Keratinocyte (primary cell): ENCODE results near the gene TMEM135. TPM values are rescaled to one million over a fixed set of nuclear protein-coding genes. Genes with fewer than 3 reads are reported as not detected.

Experiments used
- DNase-seq: peaks from one replicate; pipeline ENCODE4 v3.0.0-alpha.2; 2011; ENCODE audit warnings: low read depth, missing footprints, low spot score
- FAIRE-seq: peaks from 2 replicates; lab custom pipeline; 2011; peaks lifted over from hg19 to GRCh38; lab: Jason Lieb, UNC
- H2AFZ ChIP-seq: 2 replicates; pipeline ENCODE4 v1.6.0; 2012; ENCODE audit warnings: low read length, control low read depth, inconsistent platforms; ENCODE audit not compliant: control insufficient read depth
- H3K27ac ChIP-seq: 2 replicates; pipeline ENCODE4 v1.5.1; 2011; ENCODE audit warnings: low read length; ENCODE audit not compliant: control insufficient read depth, insufficient read depth
- H3K27me3 ChIP-seq: 3 replicates; pipeline ENCODE4 v1.6.0; 2011; ENCODE audit warnings: low read length; ENCODE audit not compliant: control insufficient read depth, insufficient read depth; ENCODE audit errors: extremely low read depth
- H3K36me3 ChIP-seq, 2 experiments: 2 replicates in 1 of 2; 3 replicates in 1 of 2; pipeline ENCODE4 v1.5.1; 2011; ENCODE audit warnings: low read length in 2 of 2, mild to moderate bottlenecking in 1 of 2; ENCODE audit not compliant: control insufficient read depth in 2 of 2, insufficient read depth in 2 of 2; ENCODE audit errors: extremely low read depth in 1 of 2
- H3K4me1 ChIP-seq: 3 replicates; pipeline ENCODE4 v1.5.1; 2011; ENCODE audit warnings: low read length; ENCODE audit not compliant: control insufficient read depth, insufficient read depth; ENCODE audit errors: extremely low read depth
- H3K4me2 ChIP-seq: 3 replicates; pipeline ENCODE4 v1.6.0; 2011; ENCODE audit warnings: low read depth, low read length; ENCODE audit not compliant: control insufficient read depth, insufficient read depth; ENCODE audit errors: extremely low read depth
- H3K4me3 ChIP-seq, 3 experiments: fragments of 200-600 bp in 1 of 3; sonication (generic) in 1 of 3; 2 replicates in 2 of 3; 3 replicates in 1 of 3; pipeline ENCODE4 v1.5.1; 2011 to 2016; ENCODE audit warnings: low read length in 3 of 3, mild to moderate bottlenecking in 3 of 3, control low read depth in 2 of 3, inconsistent platforms in 1 of 3, low read depth in 1 of 3, mixed read lengths in 1 of 3, mixed run types in 1 of 3, moderate library complexity in 1 of 3; ENCODE audit not compliant: control insufficient read depth in 2 of 3, insufficient read depth in 2 of 3; ENCODE audit errors: extremely low read depth in 1 of 3
- H3K79me2 ChIP-seq: 2 replicates; pipeline ENCODE4 v1.6.0; 2012; ENCODE audit warnings: low read length; ENCODE audit not compliant: control insufficient read depth, insufficient read depth
- H3K9ac ChIP-seq: 3 replicates; pipeline ENCODE4 v1.6.0; 2011; ENCODE audit warnings: low read length; ENCODE audit not compliant: control insufficient read depth, insufficient read depth; ENCODE audit errors: extremely low read depth
- H3K9me1 ChIP-seq: 3 replicates; pipeline ENCODE4 v1.6.0; 2011; ENCODE audit warnings: low read length; ENCODE audit not compliant: control insufficient read depth, insufficient read depth; ENCODE audit errors: extremely low read depth
- H3K9me3 ChIP-seq: 2 replicates; pipeline ENCODE4 v1.5.1; 2012; ENCODE audit warnings: low read depth, low read length; ENCODE audit not compliant: control insufficient read depth
- H4K20me1 ChIP-seq: 3 replicates; pipeline ENCODE4 v1.6.0; 2011; ENCODE audit warnings: low read length; ENCODE audit not compliant: control insufficient read depth, insufficient read depth; ENCODE audit errors: extremely low read depth
- EZH2 ChIP-seq: IDR thresholded peaks from one replicate; pipeline ENCODE4 v1.6.1; 2012; ENCODE audit warnings: inconsistent platforms, mild to moderate bottlenecking, low read length, moderate library complexity
- dilution Hi-C: fragments of 300-500 bp; cut with MboI; formaldehyde crosslinking; loops from one replicate; pipeline ENCODE4 v1.7.0; 2020; ENCODE audit warnings: low sequenced_read_pairs; ENCODE audit not compliant: extremely low pct_ligation_motif_present
- polyA plus RNA-seq, 5 experiments: library from polyadenylated mRNA; depleted of rRNA in 3 of 5; stranded (reverse) in 3 of 5; stranded (forward) in 1 of 5; unstranded in 1 of 5; fragments of >200 nt; gene quantifications; 1 replicate in 1 of 5; 2 replicates in 3 of 5; 3 replicates in 1 of 5; pipeline versions ENCODE4 v1.2.1 to v1.2.3, GENCODE V29; 2011 to 2012; ENCODE audit warnings: missing spikeins in 2 of 5, low read depth in 1 of 5, low replicate concordance in 1 of 5
- TF ChIP-seq, protein P1 (sequence below), 3 experiments: IDR thresholded peaks in 1 of 3; conservative IDR thresholded peaks in 1 of 3; optimal IDR thresholded peaks in 1 of 3; 2 replicates in 2 of 3; 3 replicates in 1 of 3; pipeline versions ENCODE3 to v1.5.1; 2011; ENCODE audit warnings: low read length in 3 of 3, mild to moderate bottlenecking in 3 of 3, moderate library complexity in 2 of 3, control low read depth in 1 of 3, inconsistent platforms in 1 of 3; ENCODE audit not compliant: insufficient read depth in 2 of 3; ENCODE audit errors: extremely low read depth in 1 of 3

The TMEM135 gene
- polyA plus RNA-seq, 1 donor (not counting 4 experiments of a cell fraction or from before 2014, with no cell fraction given): 15.0 TPM

DNA sequence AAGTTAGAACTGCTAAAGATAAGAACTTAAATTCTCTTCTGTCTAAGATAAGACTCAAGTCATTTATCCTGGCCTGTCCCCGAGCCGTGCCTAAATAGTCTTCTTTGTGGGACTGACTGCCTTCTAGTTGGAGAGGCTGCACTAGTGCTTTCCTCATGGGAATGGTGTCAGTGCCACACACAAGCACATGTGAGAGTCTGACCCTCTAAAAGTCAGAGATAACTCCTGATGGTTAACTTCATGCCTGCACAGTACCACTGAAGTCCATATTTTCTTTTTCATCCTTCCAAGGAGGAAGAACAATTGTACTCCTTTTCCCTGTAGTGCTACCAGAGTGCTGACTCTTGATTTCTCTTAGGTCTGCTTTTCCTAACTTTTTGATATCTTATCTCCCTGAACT is 309.7 kb downstream of the TMEM135 start:
- Histone ChIP-seq H3K4me3 (no peak overlapping the region), H3K9ac (no peak overlapping the region), H2AFZ (no peak overlapping the region), H3K27me3 (no peaks in the 10 kb centered on the region), H3K9me3 (no peaks in the 10 kb centered on the region), H3K27ac (no peak overlapping the region), H3K4me2 (no peak overlapping the region), H3K4me1 (no peaks in the 10 kb centered on the region), H3K79me2 (no peaks in the 10 kb centered on the region), H4K20me1 (no peaks in the 10 kb centered on the region), H3K36me3 (no peaks in the 10 kb centered on the region), H3K9me1 (no peaks in the 10 kb centered on the region)
- FAIRE-seq (no peak), DNase-seq (no peak)
- TF ChIP-seq EZH2: no peak
- dilution Hi-C loops: no loop called here

DNA sequence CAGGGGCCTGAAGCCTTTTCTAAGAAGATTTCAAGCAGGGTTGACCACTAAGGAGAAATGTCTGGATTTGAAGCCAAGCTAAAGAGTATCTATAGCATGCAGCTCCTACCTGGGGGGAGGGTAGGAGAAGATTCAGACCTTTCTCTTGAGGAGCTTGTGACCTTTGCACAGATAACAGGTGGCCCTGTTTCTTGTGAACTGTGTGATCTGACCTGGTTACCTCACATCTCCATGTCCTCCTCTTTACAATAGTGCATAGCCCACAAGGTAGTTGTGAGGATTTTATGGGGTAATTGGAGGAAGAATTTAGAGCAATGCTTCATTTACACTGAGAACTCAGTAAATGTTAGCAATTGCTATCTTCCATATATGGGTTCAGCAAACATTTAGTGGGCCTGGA is 310.1 kb downstream of the TMEM135 start:
- no peaks in the 10 kb centered on the region for H3K9me1 ChIP-seq
- no peak overlapping the region for H3K27ac ChIP-seq
- H2AFZ ChIP-seq: no peak overlapping the region
- H3K4me3 ChIP-seq: no peak overlapping the region
- no peaks in the 10 kb centered on the region for H3K36me3 ChIP-seq
- peaks cover under 1% of the 10 kb centered on the region for H3K4me1 ChIP-seq
- FAIRE-seq (no peak), DNase-seq (no peak)
- dilution Hi-C loops: no loop called here
- H3K27me3 ChIP-seq: no peaks in the 10 kb centered on the region
- no peaks in the 10 kb centered on the region for H4K20me1 ChIP-seq
- H3K79me2 ChIP-seq: no peaks in the 10 kb centered on the region
- TF ChIP-seq EZH2: no peak
- TF ChIP-seq, protein P1, sequence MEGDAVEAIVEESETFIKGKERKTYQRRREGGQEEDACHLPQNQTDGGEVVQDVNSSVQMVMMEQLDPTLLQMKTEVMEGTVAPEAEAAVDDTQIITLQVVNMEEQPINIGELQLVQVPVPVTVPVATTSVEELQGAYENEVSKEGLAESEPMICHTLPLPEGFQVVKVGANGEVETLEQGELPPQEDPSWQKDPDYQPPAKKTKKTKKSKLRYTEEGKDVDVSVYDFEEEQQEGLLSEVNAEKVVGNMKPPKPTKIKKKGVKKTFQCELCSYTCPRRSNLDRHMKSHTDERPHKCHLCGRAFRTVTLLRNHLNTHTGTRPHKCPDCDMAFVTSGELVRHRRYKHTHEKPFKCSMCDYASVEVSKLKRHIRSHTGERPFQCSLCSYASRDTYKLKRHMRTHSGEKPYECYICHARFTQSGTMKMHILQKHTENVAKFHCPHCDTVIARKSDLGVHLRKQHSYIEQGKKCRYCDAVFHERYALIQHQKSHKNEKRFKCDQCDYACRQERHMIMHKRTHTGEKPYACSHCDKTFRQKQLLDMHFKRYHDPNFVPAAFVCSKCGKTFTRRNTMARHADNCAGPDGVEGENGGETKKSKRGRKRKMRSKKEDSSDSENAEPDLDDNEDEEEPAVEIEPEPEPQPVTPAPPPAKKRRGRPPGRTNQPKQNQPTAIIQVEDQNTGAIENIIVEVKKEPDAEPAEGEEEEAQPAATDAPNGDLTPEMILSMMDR (optimal IDR thresholded peaks at IDR 0.05 in 1 of 3, IDR thresholded peaks at IDR 0.05 in 1 of 3, conservative IDR thresholded peaks at IDR 0.05 in 1 of 3; ENCODE audit: extremely low read depth in 1 of 3, insufficient read depth in 2 of 3, low read length in 3 of 3): no peak
- no peak overlapping the region for H3K9ac ChIP-seq
- no peaks in the 10 kb centered on the region for H3K9me3 ChIP-seq
- no peak overlapping the region for H3K4me2 ChIP-seq

DNA sequence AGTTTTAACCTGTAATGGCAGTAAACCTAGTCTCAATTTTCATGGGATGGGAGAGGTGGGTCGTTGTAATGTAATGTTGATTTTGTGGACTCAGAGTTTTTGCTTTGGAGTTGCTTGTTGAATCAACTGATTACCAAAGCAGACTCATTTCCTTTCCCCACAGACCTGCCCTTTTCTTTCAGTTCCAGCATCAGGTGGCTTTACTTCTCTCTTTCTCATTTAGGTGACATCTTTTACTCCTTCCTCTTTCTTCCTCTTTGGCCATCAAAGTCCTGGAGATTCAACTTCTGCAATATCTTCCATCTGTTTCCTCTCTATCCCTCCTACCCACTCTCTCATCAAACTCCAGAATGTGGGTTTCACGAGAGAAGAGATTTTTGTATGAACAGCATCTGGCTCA is 313.9 kb downstream of the TMEM135 start:
- Histone ChIP-seq H3K9me3 (no peaks in the 10 kb centered on the region), H3K27ac (no peak overlapping the region), H2AFZ (no peak overlapping the region), H3K4me2 (no peak overlapping the region), H3K9ac (no peak overlapping the region), H3K79me2 (no peaks in the 10 kb centered on the region), H3K4me1 (peaks cover 9% of the 10 kb centered on the region), H3K4me3 (no peak overlapping the region), H3K9me1 (no peaks in the 10 kb centered on the region), H3K27me3 (no peaks in the 10 kb centered on the region), H4K20me1 (no peaks in the 10 kb centered on the region), H3K36me3 (no peaks in the 10 kb centered on the region)
- DNase-seq: no peak
- TF ChIP-seq, protein P1 (optimal IDR thresholded peaks at IDR 0.05 in 1 of 3, IDR thresholded peaks at IDR 0.05 in 1 of 3, conservative IDR thresholded peaks at IDR 0.05 in 1 of 3; ENCODE audit: extremely low read depth in 1 of 3, insufficient read depth in 2 of 3, low read length in 3 of 3): no peak
- TF ChIP-seq EZH2: no peak
- dilution Hi-C loops: no loop called here
- FAIRE-seq: no peak
